ENCODE results near the gene HIGD1A.
A peak's percentile ranks its signal among the peaks of the same experiment; 100 is the strongest.

HIGD1A gene

GRCh38 chr3:42802876-42803413 lies 1.3 kb downstream of the HIGD1A start:
- no peak for DNase-seq (ENCODE audit: low read depth, low spot score)
- H3K27ac ChIP-seq, result peak overlapping the region; percentile 86

GRCh38 chr3:42801784-42802183 lies 2.5 kb downstream of the HIGD1A start:
- no peak for DNase-seq (ENCODE audit: low read depth, low spot score)
- H3K27ac ChIP-seq, result no peak overlapping the region

GRCh38 chr3:42801048-42801620 lies 3.2 kb downstream of the HIGD1A start:
- no peak for DNase-seq (ENCODE audit: low read depth, low spot score)
- H3K27ac ChIP-seq, result no peak overlapping the region

GRCh38 chr3:42800251-42800650 lies 4.0 kb downstream of the HIGD1A start:
- H3K27ac ChIP-seq, result no peak overlapping the region
- no peak for DNase-seq (ENCODE audit: low read depth, low spot score)

- DNase-seq (ENCODE audit: low read depth, low spot score), result no peak
- no peak overlapping the region for H3K27ac ChIP-seq
These were observed 4.9 kb downstream of the HIGD1A start for GRCh38 chr3:42799376-42799775.

GRCh38 chr3:42796332-42796885 lies 7.9 kb downstream of the HIGD1A start:
- H3K27ac ChIP-seq, result no peak overlapping the region
- no peak for DNase-seq (ENCODE audit: low read depth, low spot score)

- no peak for DNase-seq (ENCODE audit: low read depth, low spot score)
- H3K27ac ChIP-seq, result no peak overlapping the region
These were observed 8.6 kb downstream of the HIGD1A start for GRCh38 chr3:42795621-42796181.

GRCh38 chr3:42790714-42791229 lies 13.5 kb downstream of the HIGD1A start:
- H3K27ac ChIP-seq, result peak overlapping the region; percentile 10
- no peak for DNase-seq (ENCODE audit: low read depth, low spot score)

- H3K27ac ChIP-seq, result no peak overlapping the region
- no peak for DNase-seq (ENCODE audit: low read depth, low spot score)
These were observed 17.7 kb downstream of the HIGD1A start for GRCh38 chr3:42786631-42787030.

GRCh38 chr3:42786212-42786611 lies 18.1 kb downstream of the HIGD1A start:
- DNase-seq (ENCODE audit: low read depth, low spot score), result no peak
- H3K27ac ChIP-seq, result no peak overlapping the region

- DNase-seq (ENCODE audit: low read depth, low spot score), result no peak
- no peak overlapping the region for H3K27ac ChIP-seq
These were observed 23.2 kb downstream of the HIGD1A start for GRCh38 chr3:42780892-42781700.

- H3K27ac ChIP-seq, result no peak overlapping the region
- no peak for DNase-seq (ENCODE audit: low read depth, low spot score)
These were observed 23.9 kb downstream of the HIGD1A start for GRCh38 chr3:42780398-42780797.

- DNase-seq (ENCODE audit: low read depth, low spot score), result no peak
- H3K27ac ChIP-seq, result no peak overlapping the region
These were observed 25.6 kb downstream of the HIGD1A start for GRCh38 chr3:42778644-42779043.

GRCh38 chr3:42773409-42773751 lies 30.9 kb downstream of the HIGD1A start:
- DNase-seq (ENCODE audit: low read depth, low spot score), result no peak
- H3K27ac ChIP-seq, result no peak overlapping the region

GRCh38 chr3:42772670-42773408 lies 31.5 kb downstream of the HIGD1A start, which contains the start of gene CCDC13:
CCDC13 (minus strand) TSS chr3:42773253; CDS start chr3:42758345, 14,908 bp downstream.
- DNase-seq (ENCODE audit: low read depth, low spot score), result no peak

GRCh38 chr3:42771271-42771670 lies 33.0 kb downstream of the HIGD1A start:
- DNase-seq (ENCODE audit: low read depth, low spot score), result no peak

More at GRCh38 chr3:42772670-42773408, 31.5 kb downstream of the HIGD1A start, which contains the start of gene CCDC13:
- no peak within 1 kb of the TSS for H3K27ac ChIP-seq

GRCh38 chr3:42769477-42770131 lies 34.7 kb downstream of the HIGD1A start:
- no peak for DNase-seq (ENCODE audit: low read depth, low spot score)
- no peak overlapping the region for H3K27ac ChIP-seq

More at GRCh38 chr3:42771271-42771670, 33.0 kb downstream of the HIGD1A start:
- H3K27ac ChIP-seq, result no peak overlapping the region

- H3K27ac ChIP-seq, result no peak overlapping the region
- DNase-seq (ENCODE audit: low read depth, low spot score), result no peak
These were observed 39.6 kb downstream of the HIGD1A start for GRCh38 chr3:42764561-42765295.

- DNase-seq (ENCODE audit: low read depth, low spot score), result no peak
- no peak overlapping the region for H3K27ac ChIP-seq
These were observed 40.2 kb downstream of the HIGD1A start for GRCh38 chr3:42764115-42764514.
